Measurements from ENCODE around the gene CASKIN1.
"Not testable (repeated sequence)": the region's sequence is repeated elsewhere in the genome, so short reads cannot be mapped to it uniquely, and the experiment has no call there.

GRCh38 chr16:2135071-2135470, 61.3 kb downstream of the CASKIN1 start:
- not testable (repeated sequence) for TF ChIP-seq EZH2 (IDR thresholded peaks at IDR 0.05); POLR2AphosphoS5 (IDR thresholded peaks at IDR 0.05; ENCODE audit: borderline replicate concordance, low read depth, low read length); FOXP2 (optimal IDR thresholded peaks at IDR 0.05; ENCODE audit: control extremely low read depth, extremely low read length, insufficient read depth)
